Activated CD4-positive, alpha-beta T cell treated with anti-CD3 and anti-CD28 coated beads, Interleukin-2, amount 50 U/mL, for 24 hours (primary cell): ENCODE results near the gene MBTPS1.

ENCODE experiments used
- DNase-seq, 2 donors: peaks; one replicate each; pipeline ENCODE4 v3.0.0-alpha.2; 2020; ENCODE audit warnings: low read depth in 1 of 2, low spot score in 1 of 2

Gene MBTPS1

DNA sequence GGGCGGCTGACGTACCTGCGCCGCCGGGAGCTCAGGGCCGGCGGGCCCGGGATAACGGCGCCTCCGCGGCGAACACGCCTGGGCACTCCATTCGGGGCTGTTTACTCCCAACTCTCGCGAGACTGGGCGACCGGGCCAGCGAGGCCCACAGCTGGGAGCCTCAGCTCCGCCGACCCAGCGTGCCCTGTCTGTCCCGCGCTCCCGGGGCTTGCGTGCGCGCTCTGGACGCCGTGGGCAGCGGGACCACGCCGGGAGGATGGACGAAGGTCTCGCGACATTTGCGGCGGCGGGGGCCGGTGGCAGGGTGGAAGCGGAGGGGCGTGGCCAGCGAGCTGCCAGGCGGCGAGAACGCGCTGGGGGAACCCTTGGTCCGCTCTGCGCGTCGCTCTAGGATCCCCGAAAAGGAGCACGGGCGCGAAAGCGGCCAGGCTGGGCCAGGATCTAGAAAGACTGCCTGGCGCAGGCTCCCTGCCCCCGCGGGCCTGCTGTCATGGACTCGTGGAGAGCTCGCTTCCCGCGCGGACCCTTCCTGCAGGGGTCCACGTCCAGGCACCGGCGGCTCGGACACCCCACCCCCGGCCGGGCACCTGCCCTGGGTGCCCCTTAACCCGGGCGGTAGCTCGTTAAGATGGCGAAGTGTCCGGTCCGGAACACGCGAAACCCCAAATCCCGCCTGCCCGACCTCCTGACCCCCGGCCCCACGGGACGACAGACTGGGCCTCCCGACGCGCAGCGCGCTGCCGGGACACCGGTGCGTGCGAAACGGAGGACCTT lies at the start of gene MBTPS1:
Gene MBTPS1 (minus strand): TSS at position 223 of the 774 bp plus-strand sequence. CDS start 15,159 bp downstream, outside the sequence.
- DNase-seq, result peak; percentile 96 to 97

DNA sequence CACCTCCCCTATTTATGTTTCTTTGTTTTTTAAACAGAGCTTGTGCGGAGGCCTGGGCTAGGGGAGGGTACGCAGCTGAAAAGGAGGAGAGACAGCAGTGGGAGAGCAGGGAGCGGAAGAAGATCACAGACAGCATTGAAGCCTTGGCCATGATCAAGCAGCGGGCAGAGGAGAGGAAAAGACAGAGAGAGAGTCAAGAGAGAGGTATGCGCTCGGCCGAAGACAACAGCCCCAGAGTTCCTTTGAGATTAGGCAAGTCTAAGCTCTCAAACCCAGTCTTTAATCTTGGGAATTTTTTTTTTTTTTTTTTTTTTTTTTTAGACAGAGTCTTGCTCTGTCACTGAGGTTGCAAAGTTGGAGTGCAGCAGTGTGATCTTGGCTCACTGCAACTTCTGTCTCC lies 49.0 kb upstream of the MBTPS1 start:
- no peak for DNase-seq

DNA sequence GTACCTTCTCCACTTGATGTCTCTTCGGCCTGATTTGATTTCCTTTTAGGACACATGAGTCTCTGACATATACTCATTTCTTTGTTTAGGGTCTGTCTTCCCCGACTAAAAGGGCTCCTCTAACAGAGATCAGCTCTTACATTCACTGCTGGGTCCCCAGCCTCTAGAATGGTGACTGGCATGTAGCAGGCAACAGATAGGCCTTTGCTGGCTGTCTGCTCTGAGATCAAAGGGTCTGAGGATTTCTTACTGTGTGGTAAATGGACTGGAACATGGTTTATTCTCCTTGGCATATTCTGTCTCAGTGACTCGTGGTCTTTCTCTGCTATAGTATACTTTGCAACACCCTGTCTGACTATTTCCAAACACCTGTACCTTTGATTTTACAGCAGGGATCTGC lies 45.1 kb upstream of the MBTPS1 start:
- DNase-seq, result no peak

DNA sequence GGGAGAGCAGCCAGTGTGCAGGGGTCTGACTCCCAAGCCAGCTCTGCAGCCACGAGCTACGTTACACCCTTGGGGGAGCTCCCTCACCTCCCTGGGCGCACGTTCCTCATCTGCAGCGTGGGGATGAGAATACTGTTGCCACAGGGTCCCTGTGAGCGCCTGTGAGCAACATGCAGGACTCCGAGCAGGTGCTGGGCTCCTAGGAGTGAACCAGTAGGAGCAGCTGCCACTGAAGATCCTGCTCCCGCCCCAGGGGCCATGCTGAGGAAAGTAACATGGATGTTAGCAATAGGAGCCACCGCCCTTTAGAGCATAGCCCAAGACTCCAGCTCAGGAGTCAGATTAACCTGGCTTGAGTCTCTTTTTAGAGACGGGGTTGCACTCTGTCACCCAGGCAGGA lies 44.3 kb upstream of the MBTPS1 start:
- no peak for DNase-seq

DNA sequence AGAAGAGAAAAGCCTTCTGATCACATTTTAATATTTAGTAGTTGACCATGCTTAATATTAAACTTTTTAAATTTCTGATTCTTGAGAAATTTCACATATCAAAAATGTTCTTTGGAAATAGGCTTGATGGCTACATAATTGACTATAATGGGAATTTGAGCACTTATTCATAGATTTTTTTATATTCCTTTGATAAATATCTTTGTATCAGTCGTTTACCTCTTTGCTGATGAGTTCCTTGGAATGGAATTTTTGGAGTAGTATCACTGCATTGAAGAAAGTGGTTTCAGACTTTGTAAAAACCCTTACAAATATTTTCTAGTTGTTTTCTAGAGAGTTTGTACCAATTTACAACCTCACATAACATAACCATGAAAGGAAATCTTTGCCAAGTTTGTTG lies 43.1 kb upstream of the MBTPS1 start:
- DNase-seq, result no peak

DNA sequence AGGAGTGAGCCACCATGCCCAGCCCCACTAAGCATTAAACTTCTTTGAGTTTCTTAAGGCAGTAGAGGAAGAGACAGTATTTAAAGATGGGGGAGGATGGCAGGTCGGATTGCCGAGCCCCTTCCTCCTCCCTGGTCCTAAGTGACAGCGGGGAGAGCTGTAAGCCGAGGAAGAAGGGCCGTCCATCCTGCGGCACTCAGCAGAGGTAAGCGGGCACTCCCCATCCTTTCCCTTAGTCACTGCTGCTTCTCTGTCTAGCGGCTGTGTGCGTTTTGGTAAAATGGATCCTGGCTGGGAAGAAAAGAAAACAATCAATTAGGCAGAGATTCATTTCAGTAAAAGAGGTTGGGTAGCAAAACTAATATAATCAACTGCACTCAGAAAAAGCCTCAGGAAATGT lies 42.3 kb upstream of the MBTPS1 start:
- DNase-seq, result no peak

DNA sequence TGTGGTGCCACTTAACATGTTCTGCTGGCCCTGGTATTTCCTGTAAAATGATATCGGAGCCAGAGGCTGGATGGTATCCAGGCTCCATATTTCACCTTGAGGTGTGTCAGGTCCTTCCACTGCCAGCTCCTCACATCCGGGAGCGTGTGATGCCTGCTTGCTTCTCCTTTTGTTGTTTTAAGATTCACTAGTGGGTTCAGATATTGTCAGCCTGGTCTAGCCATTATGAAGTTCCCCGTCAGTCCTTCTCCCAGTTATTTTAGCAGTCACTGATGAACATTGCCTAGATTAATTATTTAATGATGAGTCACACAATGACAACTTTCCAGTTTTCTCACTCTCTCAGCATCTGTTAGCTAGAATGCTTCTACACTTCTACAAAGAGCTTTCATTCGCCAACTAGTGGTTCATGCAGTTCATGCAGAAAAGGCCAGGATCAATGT lies 39.6 kb upstream of the MBTPS1 start:
- no peak for DNase-seq

DNA sequence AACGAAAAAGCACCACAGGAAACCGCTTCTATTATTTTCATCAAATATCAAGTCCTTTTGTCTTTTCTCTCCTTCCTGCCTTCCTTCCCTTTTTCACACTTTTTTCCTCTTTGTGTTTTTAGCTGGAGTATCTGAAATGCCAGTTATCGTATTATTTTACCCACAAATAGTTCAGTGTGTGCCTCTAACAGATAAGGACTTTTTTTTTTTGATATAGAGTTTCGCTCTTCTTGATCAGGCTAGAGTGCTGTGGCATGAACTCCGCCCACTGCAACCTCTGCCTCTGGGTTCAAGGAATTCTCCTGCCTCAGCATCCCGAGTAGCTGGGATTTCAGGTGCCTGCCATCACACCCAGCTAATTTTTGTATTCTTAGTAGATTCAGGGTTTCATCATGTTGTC lies 39.0 kb upstream of the MBTPS1 start:
- DNase-seq, result no peak

DNA sequence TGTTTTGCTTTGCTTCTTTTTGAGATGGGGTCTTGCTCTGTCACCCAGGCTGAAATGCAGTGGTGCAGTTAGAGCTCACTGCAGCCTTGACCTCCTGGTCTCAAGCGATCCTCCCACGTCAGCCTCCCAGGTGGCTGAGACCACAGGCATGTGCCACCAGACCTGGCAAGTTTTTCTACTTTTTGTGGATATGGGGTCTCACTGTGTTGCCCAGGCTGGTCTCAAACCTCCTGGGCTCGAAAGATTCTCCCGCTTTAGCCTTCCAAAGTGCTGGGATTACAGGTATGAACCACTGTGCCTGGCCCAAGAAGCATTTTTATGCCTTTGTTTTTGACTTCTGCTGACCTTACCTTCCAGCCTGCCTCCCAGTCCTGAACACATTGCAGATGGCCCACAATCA lies 38.5 kb upstream of the MBTPS1 start:
- no peak for DNase-seq

DNA sequence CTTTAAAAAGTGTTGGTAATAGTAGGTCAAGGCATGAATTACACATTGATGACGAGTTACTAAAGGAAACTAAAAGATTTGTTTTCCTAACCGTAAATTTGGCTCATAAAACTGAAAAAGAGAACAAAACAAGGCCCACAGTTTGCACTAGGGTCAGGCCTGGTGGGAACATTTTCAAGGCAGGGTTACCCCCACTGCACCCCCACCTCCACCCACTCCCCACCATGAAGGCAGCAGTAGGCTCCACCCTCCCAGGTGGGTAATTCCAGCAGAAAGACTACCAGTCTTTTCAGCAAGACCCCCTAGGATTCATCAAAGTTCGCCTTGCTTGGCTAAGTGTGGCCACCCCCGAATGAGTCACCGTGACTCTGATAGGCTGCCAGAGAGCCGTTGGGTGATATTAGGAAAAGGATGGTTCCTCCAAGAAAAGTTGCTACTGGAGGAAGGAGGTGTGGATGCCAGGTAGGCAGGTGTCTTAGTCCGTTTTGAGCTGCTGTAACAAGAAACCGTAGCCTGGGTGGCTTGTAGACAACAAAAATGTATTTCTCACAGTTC lies 37.0 kb upstream of the MBTPS1 start:
- DNase-seq, result no peak

DNA sequence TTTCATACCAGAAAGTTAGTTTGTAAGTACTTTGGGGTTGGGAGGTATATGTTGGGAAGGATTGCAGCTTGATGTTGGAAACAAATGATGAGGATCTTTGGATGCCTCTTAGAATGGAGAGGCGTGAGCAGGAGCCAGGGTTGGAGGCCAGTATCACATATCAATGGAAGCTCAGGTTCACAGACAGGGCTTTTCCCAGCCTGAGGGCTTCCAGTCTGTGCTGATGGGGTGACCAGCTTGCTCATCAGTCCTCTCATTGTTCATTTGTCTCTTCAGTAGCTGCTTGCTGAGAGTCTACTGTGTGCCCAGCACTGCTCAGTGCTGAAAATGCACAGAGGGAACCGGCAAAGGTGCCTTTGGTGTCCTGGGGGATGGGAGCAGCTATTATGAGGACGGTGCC lies 34.2 kb upstream of the MBTPS1 start:
- no peak for DNase-seq

DNA sequence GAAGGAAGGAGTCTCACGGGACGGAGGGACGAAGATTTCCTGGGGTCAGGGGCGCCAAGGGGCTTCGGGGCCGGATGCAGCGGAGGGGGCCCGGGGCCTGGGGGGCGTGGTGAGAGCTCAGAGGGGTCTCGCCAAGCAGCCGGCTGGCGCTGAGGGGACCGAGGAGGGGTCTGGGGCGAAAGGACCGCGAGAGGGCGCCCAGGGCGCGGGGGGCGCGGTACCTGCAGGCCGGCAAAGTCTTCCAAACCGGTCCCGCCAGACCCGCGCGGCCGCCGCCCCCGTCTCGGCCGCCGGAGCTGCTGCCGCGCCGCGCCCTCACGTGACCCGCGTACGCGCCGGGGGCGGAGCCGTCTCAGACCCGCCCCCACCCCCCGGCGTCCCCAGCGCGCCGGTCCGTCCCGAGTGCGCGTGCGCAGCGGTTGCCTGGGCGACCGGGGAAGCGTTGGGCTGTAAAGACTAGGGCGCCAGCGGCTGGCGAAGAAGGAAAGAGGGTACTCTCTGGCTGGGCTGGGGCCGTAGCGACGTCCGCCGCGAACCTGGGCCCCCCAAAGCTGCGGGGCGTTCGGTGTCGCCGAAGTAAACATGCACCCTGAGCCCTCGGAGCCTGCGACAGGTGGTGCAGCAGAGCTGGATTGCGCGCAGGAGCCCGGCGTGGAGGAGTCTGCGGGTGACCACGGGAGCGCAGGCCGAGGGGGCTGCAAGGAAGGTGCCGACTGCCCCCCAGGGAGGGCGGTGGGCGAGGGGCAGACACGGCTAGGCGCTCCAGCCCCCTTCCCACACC lies 28.3 kb upstream of the MBTPS1 start, which contains the start of the genes DNAAF1 and HSDL1:
Gene DNAAF1 (plus strand): TSS at position 450 of the 781 bp plus-strand sequence. CDS start 133 bp downstream, at position 583.
Gene HSDL1 (minus strand): TSS at position 319 of the 781 bp plus-strand sequence. CDS start 13,856 bp downstream, outside the sequence.
- peak; percentile 89 to 93 for DNase-seq

DNA sequence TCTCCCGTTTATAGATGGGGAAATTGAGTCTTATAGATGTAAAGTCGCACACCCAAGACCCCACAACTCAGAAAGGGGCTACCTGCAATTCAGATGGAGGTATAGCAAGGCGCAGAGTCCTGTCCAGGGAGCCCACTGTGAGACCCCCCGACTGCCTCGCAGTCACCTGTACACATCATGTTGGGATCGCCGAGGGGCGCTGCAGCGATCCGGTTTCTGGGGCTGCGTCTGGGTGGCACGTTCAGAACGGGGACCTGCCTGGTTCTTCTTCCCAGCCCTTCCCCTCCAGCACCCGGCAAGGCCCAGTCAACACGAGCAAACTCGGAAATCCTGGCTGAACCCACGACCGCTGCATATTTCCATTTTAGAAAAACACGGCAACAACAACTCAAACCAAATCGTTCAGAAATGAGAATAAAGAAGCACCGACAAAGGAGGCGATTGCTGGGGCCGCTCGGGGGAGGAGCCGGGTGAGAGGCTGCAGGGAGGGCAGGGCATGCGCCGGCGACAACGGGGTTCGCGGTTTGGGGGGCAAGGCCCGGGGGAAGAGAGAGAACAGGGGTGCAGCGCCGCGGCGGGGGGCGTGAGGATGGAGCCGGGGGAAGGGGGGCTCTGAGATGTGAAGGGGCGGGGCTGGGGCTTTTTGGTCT lies 27.6 kb upstream of the MBTPS1 start:
- peak in 1 of 2 donors; percentile 11 for DNase-seq

DNA sequence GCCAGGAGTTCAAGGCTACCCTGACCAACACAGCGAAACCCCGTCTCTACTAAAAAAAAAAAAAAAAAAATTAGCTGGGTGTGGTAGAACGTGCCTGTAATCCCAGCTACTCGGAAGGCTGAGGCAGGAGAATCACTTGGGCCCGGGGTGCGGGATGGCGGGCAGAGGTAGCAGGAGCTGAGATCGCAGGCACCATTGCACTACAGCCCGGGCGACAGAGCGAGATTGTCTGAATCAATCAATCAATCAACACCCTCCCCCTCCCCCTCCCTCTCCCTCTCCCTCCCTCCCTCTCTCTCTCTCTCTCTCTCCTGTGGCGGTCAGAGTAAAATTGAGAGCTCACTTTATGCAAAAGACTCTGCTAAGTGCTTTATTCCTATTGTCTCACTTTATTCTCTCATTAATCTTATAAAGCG lies 27.1 kb upstream of the MBTPS1 start:
- DNase-seq, result no peak

DNA sequence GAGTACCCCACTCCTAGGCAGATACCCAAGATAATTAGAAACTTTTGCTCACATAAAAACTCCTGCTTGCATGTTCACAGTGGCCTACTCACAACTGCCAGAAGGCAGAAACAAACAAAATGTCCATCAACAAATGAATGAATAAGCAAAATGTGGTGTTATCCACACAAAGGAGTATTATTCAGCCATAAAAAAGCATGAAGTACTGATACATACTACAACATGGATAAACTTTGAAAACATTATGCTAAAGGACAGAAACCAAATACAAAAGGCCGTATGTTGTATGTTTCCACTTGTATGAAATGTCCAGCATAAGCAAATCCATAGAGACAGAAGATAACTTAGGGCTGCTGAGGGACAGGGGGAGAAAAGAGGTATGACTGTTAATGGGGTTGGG lies 26.3 kb upstream of the MBTPS1 start:
- DNase-seq, result no peak

DNA sequence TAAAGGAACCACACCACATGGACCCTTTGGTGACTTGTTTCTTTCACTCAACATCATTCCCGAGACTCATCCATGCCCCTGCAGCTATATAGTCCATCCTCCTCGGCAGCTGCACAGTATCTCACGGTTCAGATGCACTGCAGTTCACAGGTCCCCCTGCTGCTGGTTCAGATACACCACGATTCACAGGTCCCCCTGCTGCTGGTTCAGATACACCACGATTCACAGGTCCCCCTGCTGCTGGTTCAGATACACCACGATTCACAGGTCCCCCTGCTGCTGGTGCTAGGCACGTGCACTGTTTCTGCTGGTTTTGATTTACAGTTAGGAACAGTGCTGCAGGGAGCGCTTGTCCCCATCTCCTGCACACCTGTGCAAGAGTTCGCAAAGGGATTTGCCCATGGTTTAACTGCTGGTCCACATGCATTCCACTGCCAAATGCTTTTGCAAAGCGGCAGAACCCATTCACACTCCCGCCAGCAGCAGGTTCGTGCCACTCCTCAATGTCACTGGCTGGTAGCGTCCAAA lies 24.5 kb upstream of the MBTPS1 start:
- DNase-seq, result no peak

DNA sequence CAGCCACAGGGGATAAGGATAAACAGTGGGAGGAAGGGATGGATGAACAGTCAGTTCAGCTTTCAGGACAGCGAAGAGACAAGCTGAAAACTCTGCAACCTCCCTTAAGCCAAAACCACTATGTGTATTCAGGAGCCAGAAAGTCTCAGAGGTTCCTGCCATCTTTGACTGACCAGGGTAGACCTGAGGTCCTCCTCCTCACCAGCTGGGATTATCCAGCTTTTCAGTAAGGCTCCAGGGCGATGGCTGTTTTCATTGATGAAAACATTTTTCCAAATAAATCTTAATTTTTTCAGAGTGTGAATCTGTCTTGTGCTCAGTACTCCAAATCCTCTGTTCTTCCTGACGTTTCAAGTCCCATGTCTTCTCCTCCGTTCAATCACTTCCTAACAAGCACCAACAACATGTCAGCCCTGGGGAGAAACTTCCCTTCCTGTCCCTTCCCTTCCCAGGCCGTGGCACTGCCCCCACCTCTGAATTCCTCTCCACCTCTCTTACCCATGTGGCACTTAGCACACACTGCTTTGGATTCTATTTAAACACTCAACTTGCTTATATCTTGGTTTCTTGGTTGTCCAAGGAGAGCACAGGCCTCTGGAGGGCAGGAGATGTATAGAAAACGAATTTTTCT lies 23.0 kb upstream of the MBTPS1 start:
- DNase-seq, result no peak

DNA sequence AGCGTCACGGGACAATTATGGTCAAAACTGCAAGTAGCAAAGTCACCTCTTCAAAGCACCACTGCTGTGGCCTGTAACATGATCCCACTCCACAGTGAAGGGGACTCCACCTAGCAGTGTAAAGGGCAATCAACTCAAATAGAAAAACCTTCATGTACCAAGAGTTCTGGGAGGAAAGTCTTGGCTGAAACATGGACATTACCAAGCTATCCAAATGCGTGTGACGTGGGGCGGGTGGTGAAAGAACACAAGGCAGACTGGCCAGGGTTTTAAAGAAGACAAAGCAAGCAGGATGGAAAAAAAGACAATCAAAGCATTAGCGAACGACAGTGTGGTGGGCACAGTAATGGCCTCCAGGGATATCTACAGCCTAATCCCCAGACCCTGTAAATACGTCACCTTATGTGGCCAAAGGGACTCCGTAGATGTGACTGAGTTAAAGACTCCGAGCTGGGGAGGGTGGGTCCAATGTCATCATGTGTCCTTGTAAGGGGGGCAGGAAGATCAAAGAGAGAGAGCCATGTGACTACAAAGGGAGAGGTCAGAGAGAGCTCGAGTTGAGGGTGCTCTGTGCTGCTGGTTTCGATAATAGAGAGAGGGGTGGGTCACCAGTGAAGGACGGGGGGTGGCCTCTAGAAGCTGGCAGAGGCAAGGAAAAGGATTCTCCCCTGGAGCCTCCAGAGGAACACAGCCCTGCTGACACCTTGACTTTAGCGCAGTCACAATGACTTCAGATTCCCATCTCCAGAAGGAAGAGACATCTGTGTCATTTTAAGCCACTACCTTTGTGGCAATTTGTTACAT lies 22.3 kb upstream of the MBTPS1 start:
- DNase-seq, result no peak

DNA sequence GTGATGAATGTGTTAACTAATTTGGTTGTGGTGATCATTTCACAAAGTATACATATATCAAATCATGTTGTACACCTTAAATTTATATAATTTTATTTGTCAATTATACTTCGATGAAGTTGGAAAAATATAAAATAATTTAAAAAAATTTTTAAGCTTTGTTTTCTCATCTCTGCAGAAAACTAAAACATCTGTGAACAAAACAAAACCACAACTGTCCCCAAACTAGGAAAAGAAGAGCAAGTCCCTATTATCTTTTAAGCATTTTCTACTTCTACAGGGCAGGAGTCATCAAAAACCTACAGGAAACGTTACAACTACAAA lies 21.7 kb upstream of the MBTPS1 start:
- no peak for DNase-seq

DNA sequence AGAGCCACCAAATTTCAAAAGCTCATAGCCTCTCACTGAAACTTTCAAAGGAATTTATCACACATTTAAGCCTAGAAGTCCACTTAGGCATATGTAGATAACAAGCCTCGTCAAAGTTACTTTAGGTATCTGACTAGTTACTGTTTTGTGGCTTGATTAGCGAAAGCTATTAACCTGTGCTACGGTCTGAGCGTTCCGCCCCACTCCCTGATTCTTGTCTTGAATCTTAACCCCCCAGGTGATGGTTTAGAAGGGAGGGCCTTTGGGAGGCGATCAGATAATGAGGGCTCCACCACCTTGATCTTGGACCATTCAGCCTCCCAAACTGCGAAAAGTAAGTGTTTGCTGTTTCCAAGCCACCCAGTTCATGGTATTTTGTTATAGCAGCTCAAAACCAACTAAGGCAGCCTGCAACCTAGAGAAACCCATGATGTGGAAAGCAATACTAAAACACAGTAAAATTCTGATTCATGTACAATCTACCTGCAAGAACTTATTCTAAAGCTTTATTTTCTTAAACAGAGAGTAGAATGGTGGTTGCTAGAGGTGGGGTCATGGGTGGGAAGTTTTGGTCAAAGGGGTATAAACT lies 21.1 kb upstream of the MBTPS1 start:
- no peak for DNase-seq
